SH-SY5Y (cell line): Measurements from ENCODE around the gene NEURL1B.

Source experiments
- GATA2 ChIP-seq: IDR thresholded peaks from 2 replicates; pipeline ENCODE4 v1.6.1; 2011; ENCODE audit warnings: mild to moderate bottlenecking, low read depth, low read length
- GATA3 ChIP-seq: IDR thresholded peaks from 2 replicates; pipeline ENCODE4 v1.6.1; 2011; ENCODE audit warnings: low read depth, mild to moderate bottlenecking, low read length, moderate library complexity

GRCh38 chr5:172594867-172595466, 46.1 kb upstream of the NEURL1B start:
- TF ChIP-seq GATA3 (no peak), GATA2 (no peak)
